HepG2 (cell line): ENCODE data around the gene COPZ2. TPM values are rescaled to one million over a fixed set of nuclear protein-coding genes. Genes with fewer than 3 reads are reported as not detected.

ENCODE experiments used
- CSRNP2 ChIP-seq: sonication (generic); formaldehyde crosslinking; conservative IDR thresholded peaks from 2 replicates; pipeline ENCODE4 v1.8.0; 2022; ENCODE audit warnings: low read depth, missing genetic modification reagents
- DR1 ChIP-seq: sonication (generic); formaldehyde crosslinking; IDR thresholded peaks from 2 replicates; pipeline ENCODE4 v1.8.0; 2021; ENCODE audit warnings: mild to moderate bottlenecking, missing genetic modification reagents, inconsistent platforms
- E2F2 ChIP-seq: sonication (generic); formaldehyde crosslinking; IDR thresholded peaks from 2 replicates; pipeline ENCODE4 v1.4.0; 2020; ENCODE audit warnings: missing genetic modification reagents, borderline replicate concordance
- E2F5 ChIP-seq: sonication (generic); formaldehyde crosslinking; conservative IDR thresholded peaks from 2 replicates; pipeline ENCODE4 v1.4.0; 2020; ENCODE audit warnings: missing genetic modification reagents
- GMEB1 ChIP-seq: sonication (generic); formaldehyde crosslinking; IDR thresholded peaks from 2 replicates; pipeline ENCODE4 v1.5.1; 2020; ENCODE audit warnings: missing genetic modification reagents, mild to moderate bottlenecking, borderline replicate concordance
- GMEB2 ChIP-seq: IDR thresholded peaks from 2 replicates; pipeline ENCODE4 v1.6.1; 2016; ENCODE audit warnings: missing biosample characterization, missing genetic modification reagents, low read depth
- LBX2 ChIP-seq: sonication (generic); formaldehyde crosslinking; IDR thresholded peaks from 2 replicates; pipeline ENCODE4 v1.5.0; 2020; ENCODE audit warnings: missing genetic modification reagents, mild to moderate bottlenecking, borderline replicate concordance
- MIER2 ChIP-seq: IDR thresholded peaks from 2 replicates; pipeline ENCODE4 v1.6.1; 2016; ENCODE audit warnings: missing biosample characterization, missing genetic modification reagents
- NR1H2 ChIP-seq: sonication (generic); formaldehyde crosslinking; IDR thresholded peaks from 2 replicates; pipeline ENCODE4 v1.8.1; 2022; ENCODE audit warnings: low read depth, missing genetic modification reagents, borderline replicate concordance
- PHB2 ChIP-seq: fragments of 450-650 bp; IDR thresholded peaks from 2 replicates; pipeline ENCODE4 v1.6.1; 2018; ENCODE audit not compliant: partially characterized antibody
- RXRB ChIP-seq: IDR thresholded peaks from 2 replicates; pipeline ENCODE4 v1.6.1; 2016; ENCODE audit warnings: borderline replicate concordance, missing genetic modification reagents, missing compliant biosample characterization
- ZBTB38 ChIP-seq: sonication (generic); formaldehyde crosslinking; IDR thresholded peaks from 2 replicates; pipeline ENCODE4 v1.5.1; 2020; ENCODE audit warnings: mild to moderate bottlenecking, missing genetic modification reagents
- ZC3H4 ChIP-seq: sonication (generic); formaldehyde crosslinking; IDR thresholded peaks from 2 replicates; pipeline ENCODE4 v1.4.0; 2020; ENCODE audit warnings: missing genetic modification reagents, borderline replicate concordance
- ZFP41 ChIP-seq: sonication (generic); formaldehyde crosslinking; IDR thresholded peaks from 2 replicates; pipeline ENCODE4 v1.4.0; 2020; ENCODE audit warnings: mild to moderate bottlenecking, missing genetic modification reagents, borderline replicate concordance
- ZNF20 ChIP-seq: sonication (generic); formaldehyde crosslinking; IDR thresholded peaks from 2 replicates; pipeline ENCODE4 v1.4.0; 2020; ENCODE audit warnings: mild to moderate bottlenecking, moderate library complexity, missing genetic modification reagents
- ZNF512 ChIP-seq: sonication (generic); formaldehyde crosslinking; IDR thresholded peaks from 2 replicates; pipeline ENCODE4 v1.4.0; 2020; ENCODE audit warnings: mild to moderate bottlenecking, missing genetic modification reagents
- ZNF576 ChIP-seq: sonication (generic); formaldehyde crosslinking; IDR thresholded peaks from 2 replicates; pipeline ENCODE4 v1.4.0; 2020; ENCODE audit warnings: mild to moderate bottlenecking, missing genetic modification reagents
- ZNF788 ChIP-seq: sonication (generic); formaldehyde crosslinking; IDR thresholded peaks from 2 replicates; pipeline ENCODE4 v1.5.0; 2020; ENCODE audit warnings: mild to moderate bottlenecking, missing genetic modification reagents, borderline replicate concordance
- polyA plus RNA-seq, 8 experiments: library from polyadenylated mRNA; depleted of rRNA in 3 of 8; stranded (reverse) in 7 of 8; unstranded in 1 of 8; fragments of >200 nt; fragmentation: Illumina TruSeq in 4 of 8; extraction: Trizol in 4 of 8; gene quantifications; 2 replicates each; pipeline versions ENCODE4 v1.2.1 to v1.2.3, GENCODE V29; 2011 to 2016; ENCODE audit warnings: low read depth in 4 of 8, missing spikeins in 1 of 8, mixed read lengths in 1 of 8; ENCODE audit not compliant: insufficient read depth in 1 of 8
- total RNA-seq, 5 experiments: library from RNA; depleted of rRNA; stranded (reverse); fragments of >200 nt; fragmentation: Illumina TruSeq; extraction: Trizol; gene quantifications; 2 replicates each; pipeline ENCODE4 v1.2.3, GENCODE V29; 2016; ENCODE audit warnings: low read depth in 1 of 5

COPZ2 gene
- total and polyA plus RNA-seq, 2 of the 13 experiments (the other 11 are each of a cell fraction or from before 2014, with no cell fraction given): 0.61 to 1.5 TPM

GRCh38 chr17:48048384-48049126 is 11.0 kb upstream of the COPZ2 start (continued):
- no peak for TF ChIP-seq CSRNP2 (CRISPR knock-in tag)
- no peak for TF ChIP-seq ZBTB38 (CRISPR knock-in tag)
- no peak for TF ChIP-seq PHB2
- TF ChIP-seq ZNF512 (CRISPR knock-in tag): no peak
- TF ChIP-seq ZNF20: peak; percentile 81; the same call in 1 of the 2 replicates
- no peak; the same call in 1 of the 2 replicates for TF ChIP-seq NR1H2
- peak; percentile 45; the same call in 1 of the 2 replicates for TF ChIP-seq ZC3H4 (CRISPR knock-in tag)
- TF ChIP-seq E2F2 (CRISPR knock-in tag): no peak
- peak; percentile 62; the same call in 1 of the 2 replicates for TF ChIP-seq GMEB2 (CRISPR knock-in tag)
- no peak; the same call in 1 of the 2 replicates for TF ChIP-seq ZNF788 (CRISPR knock-in tag)
- TF ChIP-seq GMEB1 (CRISPR knock-in tag): peak; percentile 76
- peak; percentile 88 for TF ChIP-seq DR1
- TF ChIP-seq RXRB: peak; percentile 76
- no peak; the same call in 1 of the 2 replicates for TF ChIP-seq E2F5 (CRISPR knock-in tag)
- TF ChIP-seq ZFP41 (CRISPR knock-in tag): no peak
- no peak for TF ChIP-seq MIER2
- TF ChIP-seq LBX2 (CRISPR knock-in tag): no peak; the same call in 1 of the 2 replicates
- 0 out of 2 replicates have a peak, but pooled peaks have one; percentile 84 for TF ChIP-seq ZNF576
